22Rv1 (cell line): ENCODE data around the gene SLC27A5.

Source experiments
- CTCF ChIP-seq: fragments of 450-650 bp; IDR thresholded peaks from 2 replicates; pipeline ENCODE4 v1.5.1; 2017; ENCODE audit warnings: mild to moderate bottlenecking
- ZFX ChIP-seq: fragments of 450-650 bp; IDR thresholded peaks from 2 replicates; pipeline ENCODE4 v1.6.1; 2017; ENCODE audit warnings: antibody characterized with exemption, borderline replicate concordance

DNA sequence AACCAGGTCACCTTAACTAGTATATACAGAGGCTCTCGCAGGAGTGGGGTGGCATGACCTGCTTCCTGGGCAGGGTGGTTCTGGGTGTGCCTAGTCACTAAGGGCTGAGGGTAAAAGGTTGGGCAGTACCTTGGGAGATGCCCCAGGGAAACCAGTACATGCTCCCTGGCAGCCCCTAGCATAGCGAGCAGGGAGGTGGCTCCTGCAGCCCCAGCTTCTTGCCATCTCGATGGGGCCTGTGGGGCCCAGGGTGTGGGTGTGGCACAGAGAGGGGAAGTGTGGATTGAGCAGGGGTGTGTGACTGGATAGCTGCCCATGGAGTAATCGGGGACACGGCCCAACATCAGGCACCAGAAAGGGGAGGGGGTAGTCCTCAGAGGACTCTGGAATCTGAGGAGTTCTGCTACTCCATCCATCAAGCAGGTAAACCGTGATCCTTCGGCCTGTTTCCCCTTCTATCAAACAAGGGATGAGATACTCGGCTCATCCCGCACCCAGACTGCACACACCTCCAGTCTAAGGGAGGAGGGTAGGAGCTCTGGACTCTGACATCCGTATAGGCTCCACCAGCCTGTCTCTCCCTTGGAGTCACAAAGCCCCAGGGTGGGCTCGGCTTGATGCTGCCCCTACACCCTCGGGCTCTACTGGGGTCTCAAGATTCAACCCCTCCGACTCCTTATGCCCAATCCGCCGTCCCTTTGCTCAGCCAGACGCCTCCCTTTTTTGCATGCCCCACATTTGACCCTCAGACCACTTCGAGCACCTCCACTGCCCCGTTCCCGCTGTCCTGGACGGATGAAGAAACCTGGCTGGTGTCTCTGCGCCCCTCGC is 6.7 kb upstream of the SLC27A5 start:
- TF ChIP-seq CTCF: no peak
- TF ChIP-seq ZFX: no peak
